Gastroesophageal sphincter (tissue), 3 donors: ENCODE measurements around the gene CCDC27.

Source experiments
- POLR2AphosphoS5 ChIP-seq: sonication (generic); formaldehyde crosslinking; IDR thresholded peaks from one replicate; pipeline ENCODE4 v1.6.1; 2017; ENCODE audit warnings: antibody characterized with exemption
- TF ChIP-seq, protein P1 (sequence below), 4 experiments: fragments of 200-600 bp in 2 of 4; fragments of 450-650 bp in 2 of 4; sonication (generic) in 1 of 4; IDR thresholded peaks; one replicate each; pipeline ENCODE4 v1.5.1; 2017 to 2019; ENCODE audit warnings: antibody characterized with exemption in 4 of 4, mild to moderate bottlenecking in 2 of 4, moderate library complexity in 2 of 4

DNA sequence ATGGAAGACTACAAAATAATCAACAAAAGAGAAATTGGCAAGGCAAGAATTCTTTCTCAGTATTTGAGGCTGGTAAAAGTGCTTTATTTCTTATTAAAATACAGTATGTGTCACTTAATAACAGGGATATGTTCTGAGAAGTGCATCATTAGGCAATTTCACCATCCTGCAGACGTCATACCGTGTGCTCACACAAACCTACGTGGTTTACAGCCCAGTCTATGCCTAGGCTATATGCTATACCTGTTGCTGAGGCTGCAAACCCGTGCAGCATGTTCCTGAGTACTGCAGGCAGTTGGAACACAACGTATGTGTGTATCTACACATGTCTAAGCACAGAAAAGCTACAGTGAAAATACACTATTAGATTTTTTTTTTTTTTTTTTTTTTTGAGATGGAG lies 2.7 kb upstream of the CCDC27 start:
- TF ChIP-seq, protein P1, sequence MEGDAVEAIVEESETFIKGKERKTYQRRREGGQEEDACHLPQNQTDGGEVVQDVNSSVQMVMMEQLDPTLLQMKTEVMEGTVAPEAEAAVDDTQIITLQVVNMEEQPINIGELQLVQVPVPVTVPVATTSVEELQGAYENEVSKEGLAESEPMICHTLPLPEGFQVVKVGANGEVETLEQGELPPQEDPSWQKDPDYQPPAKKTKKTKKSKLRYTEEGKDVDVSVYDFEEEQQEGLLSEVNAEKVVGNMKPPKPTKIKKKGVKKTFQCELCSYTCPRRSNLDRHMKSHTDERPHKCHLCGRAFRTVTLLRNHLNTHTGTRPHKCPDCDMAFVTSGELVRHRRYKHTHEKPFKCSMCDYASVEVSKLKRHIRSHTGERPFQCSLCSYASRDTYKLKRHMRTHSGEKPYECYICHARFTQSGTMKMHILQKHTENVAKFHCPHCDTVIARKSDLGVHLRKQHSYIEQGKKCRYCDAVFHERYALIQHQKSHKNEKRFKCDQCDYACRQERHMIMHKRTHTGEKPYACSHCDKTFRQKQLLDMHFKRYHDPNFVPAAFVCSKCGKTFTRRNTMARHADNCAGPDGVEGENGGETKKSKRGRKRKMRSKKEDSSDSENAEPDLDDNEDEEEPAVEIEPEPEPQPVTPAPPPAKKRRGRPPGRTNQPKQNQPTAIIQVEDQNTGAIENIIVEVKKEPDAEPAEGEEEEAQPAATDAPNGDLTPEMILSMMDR (IDR thresholded peaks at IDR 0.05), result no peak
- TF ChIP-seq POLR2AphosphoS5, result no peak
